Lung (tissue), 12 donors: ENCODE data around the gene INIP. TPM values are rescaled to one million over a fixed set of nuclear protein-coding genes. Genes with fewer than 3 reads are reported as not detected.

Source experiments
- ATAC-seq: fragments of 200-7000 bp; cut with Tn5 transposase; one replicate; pipeline ENCODE4 v1.9.1; 2020; ENCODE audit warnings: moderate number of reproducible peaks; ENCODE audit not compliant: insufficient read depth, low FRiP score
- DNase-seq, 3 donors: peaks; one replicate each; pipeline ENCODE4 v3.0.0-alpha.2; 2013 to 2017
- H3K27ac ChIP-seq, 2 donors: one replicate each; pipeline ENCODE4 v1.5.1; 2013; ENCODE audit warnings: mild to moderate bottlenecking in 2 of 2, moderate library complexity in 2 of 2, control low read depth in 1 of 2, inconsistent platforms in 1 of 2, low read depth in 1 of 2, low read length in 1 of 2
- H3K27me3 ChIP-seq, 3 donors: one replicate each; pipeline ENCODE4 v1.5.1; 2013; ENCODE audit warnings: low read length in 2 of 3; ENCODE audit not compliant: control insufficient read depth in 3 of 3, insufficient read depth in 3 of 3
- H3K36me3 ChIP-seq, 4 donors: one replicate each; pipeline ENCODE4 v1.5.1; 2013; ENCODE audit warnings: low read length in 4 of 4, mild to moderate bottlenecking in 1 of 4, moderate library complexity in 1 of 4; ENCODE audit not compliant: control insufficient read depth in 4 of 4, insufficient read depth in 4 of 4
- H3K4me1 ChIP-seq, 5 donors: one replicate each; pipeline ENCODE4 v1.5.1; 2013; ENCODE audit warnings: low read length in 5 of 5, mild to moderate bottlenecking in 2 of 5, moderate library complexity in 1 of 5; ENCODE audit not compliant: control insufficient read depth in 5 of 5, insufficient read depth in 5 of 5
- H3K4me3 ChIP-seq: one replicate; pipeline ENCODE4 v1.5.1; 2013; ENCODE audit warnings: mild to moderate bottlenecking, control low read depth, moderate library complexity
- H3K9ac ChIP-seq, 2 donors: one replicate each; pipeline ENCODE4 v1.5.1; 2013; ENCODE audit warnings: low read length in 2 of 2, control low read depth in 1 of 2; ENCODE audit not compliant: insufficient read depth in 1 of 2
- H3K9me3 ChIP-seq, 4 donors: one replicate each; pipeline ENCODE4 v1.5.1; 2013; ENCODE audit warnings: low read length in 3 of 4, mild to moderate bottlenecking in 1 of 4, moderate library complexity in 1 of 4; ENCODE audit not compliant: control insufficient read depth in 4 of 4, insufficient read depth in 3 of 4
- CTCF ChIP-seq: IDR thresholded peaks from 2 replicates; pipeline ENCODE4 v1.5.1; 2012; ENCODE audit warnings: mild to moderate bottlenecking; ENCODE audit errors: control extremely low read depth, extremely low read depth
- WGBS, 2 donors: extraction: QIAGEN DNeasy Blood & Tissue Kit; methylation state at CpG; one replicate each; pipeline ENCODE4 v1.1.7; 2013; 5-methylcytosine and 5-hydroxymethylcytosine counted together
- polyA plus RNA-seq, 2 donors: library from polyadenylated mRNA; stranded (reverse); fragments of 200-250 nt; gene quantifications; one replicate each; pipeline ENCODE4 v1.2.1, GENCODE V29; 2013
- total RNA-seq, 2 donors: library from RNA; depleted of rRNA in 1 of 2; stranded (reverse); fragments of >200 nt in 1 of 2; gene quantifications; one replicate each; pipeline ENCODE4 v1.2.1, GENCODE V29; 2014 to 2021
- donor health status: control.
- donor health status: control.
- donor health status: Bipolar disorder and iron deficiency.
- donor health status: healthy.
- donor health status: DM: yes; HTN: yes; CAD: no.

INIP gene
- total and polyA plus RNA-seq, 4 donors, result 9.1 to 25.8 (median 16.7) TPM

GRCh38 chr9:112665347-112665746 lies 52.6 kb downstream of the INIP start:
- ATAC-seq (no peak), DNase-seq (peak in 2 of 3 donors; percentile 15 to 23)
- TF ChIP-seq CTCF, result no peak
- Histone ChIP-seq H3K4me3 (no peak overlapping the region), H3K4me1 (no peaks in the 10 kb centered on the region), H3K9ac (no peak overlapping the region), H3K27me3 (no peaks in the 10 kb centered on the region), H3K27ac (no peak overlapping the region), H3K36me3 (no peaks in the 10 kb centered on the region), H3K9me3 (no peaks in the 10 kb centered on the region)
- WGBS, 2 donors, result 85 to 90% methylated on average over 4 of the region's 4 CpGs

- H3K27me3 ChIP-seq, result no peaks in the 10 kb centered on the region
- WGBS, 2 donors, result 87% methylated on average over 3 of the region's 3 CpGs
- ATAC-seq (no peak), DNase-seq (no peak)
- H3K36me3 ChIP-seq, result peaks cover 0 to 4% (median 0%) of the 10 kb centered on the region in 4 donors
- H3K4me3 ChIP-seq, result no peak overlapping the region
- no peaks in the 10 kb centered on the region for H3K4me1 ChIP-seq
- no peak for TF ChIP-seq CTCF
- H3K9me3 ChIP-seq, result no peaks in the 10 kb centered on the region
- H3K9ac ChIP-seq, result no peak overlapping the region
- H3K27ac ChIP-seq, result no peak overlapping the region
These were observed 53.4 kb downstream of the INIP start for GRCh38 chr9:112664531-112664930.

GRCh38 chr9:112663681-112664080 lies 54.2 kb downstream of the INIP start:
- H3K27me3 ChIP-seq, result no peaks in the 10 kb centered on the region

More at GRCh38 chr9:112663681-112664080, 54.2 kb downstream of the INIP start:
- Histone ChIP-seq H3K36me3 (peaks cover 0 to 9% (median 0%) of the 10 kb centered on the region in 4 donors), H3K9ac (no peak overlapping the region), H3K4me1 (no peaks in the 10 kb centered on the region), H3K4me3 (no peak overlapping the region), H3K27ac (no peak overlapping the region), H3K9me3 (no peaks in the 10 kb centered on the region)
- WGBS, 2 donors, result 96% methylated on average over 5 of the region's 5 CpGs
- no peak for TF ChIP-seq CTCF
- no peak for ATAC-seq
- no peak for DNase-seq
